GM12875 (cell line): ENCODE results near the gene TMEM196.

Source experiments
- H3K4me3 ChIP-seq: one replicate; pipeline ENCODE4 v1.5.1; 2011; ENCODE audit warnings: low read depth, low read length, control low read depth
- TF ChIP-seq, protein P1 (sequence below): IDR thresholded peaks from 2 replicates; pipeline ENCODE4 v1.5.1; 2011; ENCODE audit warnings: low read depth, mild to moderate bottlenecking, control low read depth, inconsistent platforms, low read length, moderate library complexity, borderline replicate concordance; ENCODE audit not compliant: insufficient read depth

The TMEM196 gene

DNA sequence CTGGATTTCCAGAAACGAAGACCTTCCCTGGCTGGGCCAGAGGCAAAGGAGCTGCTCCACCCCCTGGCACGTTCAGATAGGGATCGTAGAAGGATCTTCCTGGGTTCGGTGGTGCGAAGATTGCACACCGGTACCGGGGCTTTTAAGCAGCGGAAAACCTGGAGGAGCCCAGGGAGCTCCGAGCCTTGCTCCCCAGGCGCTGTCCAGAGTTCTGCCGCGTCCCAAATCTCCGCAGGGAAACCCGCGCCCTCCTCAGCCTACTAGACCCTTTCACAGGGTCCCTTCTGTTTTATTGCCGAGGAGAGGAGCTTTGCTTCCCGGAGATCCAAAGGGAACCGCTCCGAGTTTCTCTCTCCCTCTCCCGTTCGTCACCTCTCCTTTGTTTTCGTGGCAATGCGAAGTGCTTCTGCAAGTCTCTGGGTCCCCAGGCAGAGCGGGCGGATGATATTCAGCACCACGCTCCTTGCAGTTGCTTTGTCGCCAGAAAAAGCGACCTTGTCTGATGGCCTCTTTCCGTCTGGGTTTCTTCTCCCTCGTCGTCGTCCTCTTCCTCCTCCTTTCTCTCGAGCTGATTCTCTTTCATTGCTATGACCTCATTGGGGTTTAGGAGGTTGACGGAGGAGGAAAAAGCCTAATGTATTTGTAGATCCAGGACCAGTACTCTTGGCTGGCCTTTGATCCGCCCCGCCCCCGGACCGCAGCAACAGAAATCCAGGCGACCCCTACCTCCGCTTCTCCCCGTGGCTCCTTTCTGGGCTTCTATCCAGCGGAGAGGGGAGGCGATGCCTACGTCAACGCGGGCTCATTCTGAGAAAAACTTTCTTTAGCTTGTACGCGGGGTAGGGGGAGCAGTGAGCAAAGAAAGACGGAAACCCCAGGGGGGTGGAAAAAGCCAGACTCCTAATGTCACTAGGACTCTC lies at the start of gene TMEM196:
TMEM196 (minus strand) TSS at position 777 of the 920 bp plus-strand sequence. CDS start 921 bp downstream, outside the sequence.
- TF ChIP-seq, protein P1, sequence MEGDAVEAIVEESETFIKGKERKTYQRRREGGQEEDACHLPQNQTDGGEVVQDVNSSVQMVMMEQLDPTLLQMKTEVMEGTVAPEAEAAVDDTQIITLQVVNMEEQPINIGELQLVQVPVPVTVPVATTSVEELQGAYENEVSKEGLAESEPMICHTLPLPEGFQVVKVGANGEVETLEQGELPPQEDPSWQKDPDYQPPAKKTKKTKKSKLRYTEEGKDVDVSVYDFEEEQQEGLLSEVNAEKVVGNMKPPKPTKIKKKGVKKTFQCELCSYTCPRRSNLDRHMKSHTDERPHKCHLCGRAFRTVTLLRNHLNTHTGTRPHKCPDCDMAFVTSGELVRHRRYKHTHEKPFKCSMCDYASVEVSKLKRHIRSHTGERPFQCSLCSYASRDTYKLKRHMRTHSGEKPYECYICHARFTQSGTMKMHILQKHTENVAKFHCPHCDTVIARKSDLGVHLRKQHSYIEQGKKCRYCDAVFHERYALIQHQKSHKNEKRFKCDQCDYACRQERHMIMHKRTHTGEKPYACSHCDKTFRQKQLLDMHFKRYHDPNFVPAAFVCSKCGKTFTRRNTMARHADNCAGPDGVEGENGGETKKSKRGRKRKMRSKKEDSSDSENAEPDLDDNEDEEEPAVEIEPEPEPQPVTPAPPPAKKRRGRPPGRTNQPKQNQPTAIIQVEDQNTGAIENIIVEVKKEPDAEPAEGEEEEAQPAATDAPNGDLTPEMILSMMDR, result no peak
- H3K4me3 ChIP-seq, result no peak within 1 kb of the TSS

DNA sequence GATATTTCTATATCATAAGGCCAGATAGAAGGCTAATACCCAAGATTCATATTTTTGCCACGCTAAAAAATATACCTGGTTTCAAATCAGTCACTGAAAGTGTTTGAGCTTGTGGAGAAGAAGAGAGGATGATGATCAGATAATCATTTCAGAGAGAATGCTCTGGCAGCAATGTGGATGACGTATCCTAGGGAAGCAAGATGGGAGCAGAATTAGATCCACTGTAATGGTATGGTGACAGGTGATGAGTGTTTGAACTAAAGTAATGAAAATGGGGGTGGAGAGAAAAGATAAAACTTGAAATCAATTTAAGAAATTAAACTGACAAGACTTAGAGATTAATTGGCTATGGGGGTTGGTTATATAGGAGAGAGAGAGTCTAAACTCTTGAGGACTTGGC lies 42.7 kb upstream of the TMEM196 start:
- H3K4me3 ChIP-seq, result no peak overlapping the region
- TF ChIP-seq, protein P1, result no peak

DNA sequence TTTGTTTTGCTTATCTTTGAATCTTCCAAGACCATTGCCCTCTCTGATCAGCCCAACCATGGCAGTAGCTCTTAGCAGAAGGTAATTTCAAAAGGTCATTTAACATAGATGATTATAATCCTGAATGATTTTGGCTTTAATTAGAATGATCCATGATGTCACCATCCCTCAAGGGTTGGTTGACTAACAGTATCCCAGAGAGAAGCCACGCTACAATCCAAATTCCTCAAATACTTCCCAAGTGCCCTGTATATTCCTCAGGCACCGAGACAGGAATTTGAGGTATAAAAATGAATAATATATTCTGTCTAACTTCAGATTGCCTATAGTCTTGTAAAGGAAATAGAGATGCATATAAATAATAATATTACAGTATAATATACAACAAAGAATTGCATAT lies 42.1 kb upstream of the TMEM196 start:
- TF ChIP-seq, protein P1, result no peak
- no peak overlapping the region for H3K4me3 ChIP-seq

DNA sequence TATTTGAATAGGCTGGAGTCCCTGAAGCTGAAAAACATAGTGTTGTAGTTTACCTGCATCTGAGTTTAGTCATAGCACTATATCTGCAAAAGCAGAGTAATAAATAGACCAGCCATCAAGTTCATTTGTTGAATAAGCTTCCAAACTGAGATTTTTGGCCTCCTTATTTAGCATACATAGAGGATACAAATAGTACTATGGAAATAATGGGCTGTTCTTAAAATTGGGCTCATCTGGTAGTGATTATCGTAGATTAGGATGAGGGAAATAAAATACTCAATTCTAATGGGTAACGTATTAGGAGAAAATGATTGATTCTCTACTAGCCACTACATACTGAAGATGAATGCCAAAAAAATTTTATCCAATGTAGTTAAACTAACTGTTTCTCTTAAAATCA lies 41.4 kb upstream of the TMEM196 start:
- H3K4me3 ChIP-seq, result no peak overlapping the region
- TF ChIP-seq, protein P1, result no peak

DNA sequence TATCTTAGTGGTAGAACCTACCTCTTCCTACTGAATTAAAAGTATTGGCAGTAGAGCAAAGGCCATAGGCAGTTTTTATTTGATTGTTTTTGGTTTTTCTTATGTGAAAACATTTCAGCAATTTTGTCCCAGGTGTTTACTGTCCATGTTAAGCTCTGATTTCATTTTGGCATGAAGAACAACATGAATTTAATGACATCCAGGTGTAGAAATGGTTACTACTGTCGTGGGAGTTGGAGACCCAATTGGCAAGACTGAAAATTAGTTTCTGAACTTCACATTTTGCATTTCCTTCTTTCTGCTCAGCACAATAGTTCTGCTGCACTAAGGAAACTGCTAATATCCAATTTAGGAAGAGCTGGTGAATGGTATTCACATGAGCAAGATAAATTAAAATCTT lies 38.0 kb upstream of the TMEM196 start:
- TF ChIP-seq, protein P1, result no peak
- no peak overlapping the region for H3K4me3 ChIP-seq

DNA sequence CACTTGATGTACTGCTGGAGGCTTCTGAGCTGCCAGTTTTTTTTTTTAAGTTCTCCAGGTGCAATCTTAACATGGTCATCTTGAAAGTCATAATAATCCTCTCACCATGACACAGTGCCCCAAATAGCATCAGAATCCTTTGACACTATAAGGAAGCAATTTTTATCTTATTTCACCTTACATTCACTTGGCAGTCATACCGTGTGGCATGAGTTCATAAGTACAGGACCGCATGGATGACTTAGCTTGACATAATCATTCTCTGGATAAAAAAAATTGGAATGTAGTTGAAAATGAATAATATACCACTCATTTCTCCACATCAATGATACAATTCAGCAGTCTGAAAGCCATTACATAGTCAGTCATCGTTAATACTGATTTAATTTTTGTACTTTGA lies 25.6 kb upstream of the TMEM196 start:
- no peak overlapping the region for H3K4me3 ChIP-seq
- TF ChIP-seq, protein P1, result no peak

DNA sequence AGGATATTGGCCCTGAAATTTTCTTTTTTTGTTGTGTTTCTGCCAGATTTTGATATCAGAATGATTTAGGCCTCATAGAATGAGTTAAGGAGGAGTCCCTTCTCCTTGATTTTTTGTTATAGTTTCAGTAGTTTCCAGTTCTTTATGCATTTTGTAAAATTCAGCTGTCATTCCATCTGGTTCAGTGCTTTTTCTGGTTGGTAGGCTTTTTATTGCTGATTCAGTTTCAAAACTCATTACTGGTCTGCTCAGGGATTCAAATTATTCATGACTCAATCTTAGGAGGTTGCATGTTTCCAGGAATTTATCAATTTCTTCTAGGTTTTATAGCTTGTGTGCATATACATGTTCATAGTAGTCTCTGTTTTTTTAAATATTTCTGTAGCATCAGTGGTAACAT lies 10.1 kb upstream of the TMEM196 start:
- TF ChIP-seq, protein P1, result no peak
- H3K4me3 ChIP-seq, result no peak overlapping the region
